Adrenal gland (tissue), 12 donors: Measurements from ENCODE around the gene AP2A1. TPM values are rescaled to one million over a fixed set of nuclear protein-coding genes. Genes with fewer than 3 reads are reported as not detected.

Source experiments
- DNase-seq, 7 donors: peaks; one replicate each; pipeline ENCODE4 v3.0.0-alpha.2; 2019 to 2020
- H3K27ac ChIP-seq, 5 donors: fragments of 200-600 bp; sonication (generic) in 4 of 5; 1 replicate in 3 of 5; 2 replicates in 2 of 5; pipeline versions ENCODE4 v1.5.1 to v1.8.0; 2016 to 2020; ENCODE audit warnings: mild to moderate bottlenecking in 1 of 5
- H3K27me3 ChIP-seq: fragments of 200-600 bp; 2 replicates; pipeline ENCODE4 v1.8.0; 2021
- H3K36me3 ChIP-seq, 2 donors: fragments of 200-600 bp; replicated peaks in 1 of 2; 1 replicate in 1 of 2; 2 replicates in 1 of 2; pipeline versions ENCODE4 v1.5.1 to v1.8.0; 2018 to 2022
- H3K4me1 ChIP-seq, 2 donors: fragments of 200-600 bp; replicated peaks in 1 of 2; 1 replicate in 1 of 2; 2 replicates in 1 of 2; pipeline versions ENCODE4 v1.5.1 to v1.8.0; 2018 to 2021
- H3K4me3 ChIP-seq, 4 donors: fragments of 200-600 bp; sonication (generic) in 3 of 4; one replicate each; pipeline ENCODE4 v1.5.1; 2016 to 2018
- H3K9me3 ChIP-seq, 3 donors: fragments of 200-600 bp; sonication (generic) in 1 of 3; replicated peaks in 1 of 3; 1 replicate in 2 of 3; 2 replicates in 1 of 3; pipeline versions ENCODE4 v1.5.1 to v1.8.0; 2016 to 2021
- POLR2A ChIP-seq, 2 donors: fragments of 450-650 bp; IDR thresholded peaks; one replicate each; pipeline ENCODE4 v1.6.1; 2017; ENCODE audit warnings: antibody characterized with exemption in 2 of 2, mild to moderate bottlenecking in 2 of 2, moderate library complexity in 1 of 2
- WGBS, 4 donors: extraction: QIAGEN DNeasy Blood & Tissue Kit in 2 of 4; methylation state at CpG; one replicate each; pipeline versions ENCODE4 v1.1.5 to v1.1.7; 2013 to 2017; 5-methylcytosine and 5-hydroxymethylcytosine counted together
- intact Hi-C, 2 donors: fragments of 100-400 bp; cut with DNase I; formaldehyde crosslinking; loops; one replicate each; pipeline versions ENCODE4 v1.14.1 to v1.15.0; 2022 to 2023
- polyA plus RNA-seq, 3 donors: library from polyadenylated mRNA; stranded (reverse); fragments of 200-250 nt in 2 of 3; fragments of 350-450 nt in 1 of 3; fragmentation: Illumina TruSeq in 1 of 3; extraction: RNeasy Lipid Tissue Mini Kit (QIAGEN cat#74804) in 1 of 3; gene quantifications; one replicate each; pipeline ENCODE4 v1.2.3, GENCODE V29; 2013 to 2014
- total RNA-seq, 9 donors: library from RNA; depleted of rRNA in 4 of 9; stranded (reverse); fragments of >200 nt in 4 of 9; fragments of 120-200 nt in 1 of 9; fragmentation: NEBNext Ultra II Directional in 1 of 9; extraction: Animal tissue kit (Norgen Biotek cat#: 25700) in 1 of 9; gene quantifications; one replicate each; pipeline versions ENCODE4 v1.1.0 to v1.2.4, GENCODE V29; 2013 to 2023
- TF ChIP-seq, protein P1 (sequence below), 6 experiments: fragments of 450-650 bp in 4 of 6; fragments of 200-600 bp in 2 of 6; sonication (generic) in 1 of 6; IDR thresholded peaks; 1 replicate in 5 of 6; 2 replicates in 1 of 6; pipeline versions ENCODE4 v1.5.1 to v1.8.0; 2016 to 2021; ENCODE audit warnings: antibody characterized with exemption in 6 of 6, mild to moderate bottlenecking in 2 of 6, moderate library complexity in 1 of 6
- donor health status: healthy with polysubstance abuse.
- donor health status: Bipolar disorder and iron deficiency.
- donor health status: DM: yes; HTN: yes; CAD: no.
- donor health status: DM: no; HTN: no; CAD: no.
- donor health status: DM: no; HTN: no; CAD: no.
- donor health status: DM: yes; HTN: yes; CAD: no.

Gene AP2A1
- total and polyA plus RNA-seq, 12 donors, result 59.8 to 455 (median 239) TPM

DNA sequence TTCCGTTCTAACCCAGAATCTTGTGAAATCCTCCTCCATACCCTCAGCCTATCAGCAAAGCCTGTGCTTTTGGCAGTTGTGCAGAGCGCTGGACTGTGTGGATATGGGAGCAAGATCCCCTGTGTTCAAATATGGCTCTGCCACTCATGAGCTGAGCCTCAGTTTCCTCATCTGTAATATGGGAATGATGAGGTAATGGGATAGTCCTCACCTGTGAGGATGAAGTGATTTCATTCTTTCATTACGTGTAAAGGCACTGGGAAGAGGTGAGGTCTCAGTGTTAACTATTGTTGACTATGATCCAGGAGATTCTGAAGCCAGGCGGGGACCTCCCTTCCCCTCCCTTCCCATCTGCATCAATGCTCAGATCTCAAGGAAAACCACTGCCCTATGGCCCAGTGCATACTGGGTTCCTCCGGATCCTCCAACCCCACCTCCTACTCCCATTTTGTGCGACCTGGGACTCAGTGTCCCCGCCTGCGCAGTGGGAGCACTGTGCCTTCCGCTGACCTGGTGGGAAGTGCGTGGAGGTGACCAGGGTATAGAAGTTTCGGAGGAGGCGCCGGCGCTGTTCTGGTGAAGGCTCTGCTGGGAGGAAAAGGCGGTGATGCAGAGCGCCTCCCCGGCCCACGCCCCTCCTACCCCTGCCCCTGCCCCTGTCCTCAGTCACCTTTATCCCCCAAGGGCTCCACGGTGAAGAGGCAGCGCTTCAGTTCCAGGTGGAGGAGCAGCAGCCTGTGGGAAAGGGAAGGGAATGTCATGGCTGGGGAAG is 41.3 kb downstream of the AP2A1 start:
- DNase-seq, result no peak
- H3K27me3 ChIP-seq, result no peaks in the 10 kb centered on the region
- peak overlapping the region; percentile 6 to 94 (median 93) for H3K27ac ChIP-seq
- H3K36me3 ChIP-seq, result peaks cover 0 to 24% of the 10 kb centered on the region in 2 donors
- TF ChIP-seq, protein P1, sequence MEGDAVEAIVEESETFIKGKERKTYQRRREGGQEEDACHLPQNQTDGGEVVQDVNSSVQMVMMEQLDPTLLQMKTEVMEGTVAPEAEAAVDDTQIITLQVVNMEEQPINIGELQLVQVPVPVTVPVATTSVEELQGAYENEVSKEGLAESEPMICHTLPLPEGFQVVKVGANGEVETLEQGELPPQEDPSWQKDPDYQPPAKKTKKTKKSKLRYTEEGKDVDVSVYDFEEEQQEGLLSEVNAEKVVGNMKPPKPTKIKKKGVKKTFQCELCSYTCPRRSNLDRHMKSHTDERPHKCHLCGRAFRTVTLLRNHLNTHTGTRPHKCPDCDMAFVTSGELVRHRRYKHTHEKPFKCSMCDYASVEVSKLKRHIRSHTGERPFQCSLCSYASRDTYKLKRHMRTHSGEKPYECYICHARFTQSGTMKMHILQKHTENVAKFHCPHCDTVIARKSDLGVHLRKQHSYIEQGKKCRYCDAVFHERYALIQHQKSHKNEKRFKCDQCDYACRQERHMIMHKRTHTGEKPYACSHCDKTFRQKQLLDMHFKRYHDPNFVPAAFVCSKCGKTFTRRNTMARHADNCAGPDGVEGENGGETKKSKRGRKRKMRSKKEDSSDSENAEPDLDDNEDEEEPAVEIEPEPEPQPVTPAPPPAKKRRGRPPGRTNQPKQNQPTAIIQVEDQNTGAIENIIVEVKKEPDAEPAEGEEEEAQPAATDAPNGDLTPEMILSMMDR (IDR thresholded peaks at IDR 0.05), result no peak
- no peak for TF ChIP-seq POLR2A (IDR thresholded peaks at IDR 0.05)
- no peaks in the 10 kb centered on the region for H3K9me3 ChIP-seq
- WGBS, 4 donors, result 68 to 84% (median 77%) methylated on average over 10 to 20 of the region's 20 CpGs
- peaks cover 11 to 27% of the 10 kb centered on the region in 2 donors for H3K4me1 ChIP-seq
- intact Hi-C loops, result loop anchor here in 1 of 2 donors (10.0 kb wide), 1 partner anchor 53 kb away; no protein-coding TSS in a partner anchor
- H3K4me3 ChIP-seq, result peak overlapping the region in 1 of 4 donors; percentile 77

DNA sequence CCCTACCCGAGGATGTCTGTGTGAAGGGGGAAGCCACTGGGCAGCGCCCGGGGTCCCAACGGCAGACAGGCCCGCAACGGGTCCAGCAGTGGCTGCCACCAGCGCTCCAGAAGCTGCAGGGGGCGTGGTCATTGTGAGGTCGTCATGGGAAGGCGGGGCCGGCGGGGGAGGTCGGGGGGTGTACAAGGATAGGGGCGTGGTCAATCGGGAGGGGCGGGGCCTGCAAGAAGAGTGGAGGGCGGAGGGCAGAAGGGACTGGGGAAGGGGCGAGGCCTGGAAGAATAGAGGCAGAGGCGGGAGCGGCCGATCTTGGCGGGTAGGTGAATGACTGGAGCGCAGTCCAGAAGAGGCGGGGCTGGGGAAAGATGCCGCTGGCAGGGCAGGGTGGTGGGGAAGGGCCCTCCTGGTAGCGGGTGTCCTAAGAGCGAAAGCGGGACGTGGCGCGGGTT is 41.9 kb downstream of the AP2A1 start:
- WGBS, 4 donors, result 1 to 3% (median 2%) methylated on average over 19 to 31 of the region's 31 CpGs
- TF ChIP-seq, protein P1 (IDR thresholded peaks at IDR 0.05), result no peak
- peak in 1 of 2 donors; percentile 83 for TF ChIP-seq POLR2A (IDR thresholded peaks at IDR 0.05)

DNA sequence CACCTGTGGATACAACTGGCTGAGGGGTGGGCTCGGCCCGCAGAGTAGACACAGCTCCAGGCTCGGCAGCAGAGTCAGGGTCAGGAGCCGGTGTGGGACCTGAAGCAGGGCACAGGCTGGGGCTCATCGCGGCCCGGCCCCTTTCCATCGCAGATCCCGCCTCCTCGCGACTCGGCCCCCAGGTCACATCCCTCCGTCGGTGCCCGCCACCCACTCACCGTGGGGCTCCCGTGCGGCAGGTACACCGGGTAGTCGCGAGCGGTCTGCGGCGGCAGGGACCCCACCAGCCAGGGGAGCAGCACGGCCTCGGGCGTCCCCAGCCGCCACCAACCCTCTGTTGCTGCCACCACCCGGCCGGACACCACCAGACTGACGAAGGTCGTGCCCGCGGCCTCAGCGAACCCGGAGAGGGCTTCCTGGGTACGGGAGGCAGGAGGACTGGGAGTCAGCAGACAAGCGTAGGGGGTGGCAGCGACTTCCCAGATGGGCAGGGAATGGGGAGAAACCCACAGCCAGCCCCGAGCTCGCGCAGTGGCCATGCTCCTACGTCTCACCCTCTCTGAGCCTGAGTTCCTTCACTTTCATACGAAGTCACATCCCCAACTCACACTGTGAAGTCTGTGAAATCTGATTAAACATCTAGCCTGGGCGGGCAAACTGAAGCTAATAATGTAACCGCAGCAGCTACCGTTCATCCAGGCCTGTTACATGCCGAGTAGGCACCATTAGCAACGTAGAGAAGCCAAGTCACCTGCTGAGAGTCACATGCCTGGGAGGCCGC is 42.5 kb downstream of the AP2A1 start:
- H3K27ac ChIP-seq, result peak overlapping the region; percentile 70 to 94 (median 93)
- peak; percentile 75 to 86 (median 82) for DNase-seq
- TF ChIP-seq POLR2A (IDR thresholded peaks at IDR 0.05), result peak; percentile 9 to 76
- TF ChIP-seq, protein P1 (IDR thresholded peaks at IDR 0.05), result peak in 3 of 6 experiments; percentile 8 to 18 (median 16)
- 5 to 24% (median 11%) methylated on average over 3 to 50 of the region's 50 CpGs for WGBS, 4 donors
- peak overlapping the region; percentile 12 to 77 (median 58) for H3K4me3 ChIP-seq
- H3K36me3 ChIP-seq, result peaks cover 0 to 14% of the 10 kb centered on the region in 2 donors
- H3K9me3 ChIP-seq, result no peaks in the 10 kb centered on the region
- intact Hi-C loops, result loop anchor here in 1 of 2 donors (10.0 kb wide), 1 partner anchor 55 kb away; no protein-coding TSS in a partner anchor
- peaks cover 11 to 31% of the 10 kb centered on the region in 2 donors for H3K4me1 ChIP-seq
- H3K27me3 ChIP-seq, result no peaks in the 10 kb centered on the region

More for the DNA sequence above, 41.9 kb downstream of the AP2A1 start:
- Histone ChIP-seq H3K27me3 (no peaks in the 10 kb centered on the region), H3K4me3 (peak overlapping the region; percentile 12 to 77 (median 58)), H3K9me3 (no peaks in the 10 kb centered on the region), H3K36me3 (peaks cover 0 to 17% of the 10 kb centered on the region in 2 donors), H3K27ac (peak overlapping the region; percentile 70 to 94 (median 93)), H3K4me1 (peaks cover 11 to 25% of the 10 kb centered on the region in 2 donors)
- intact Hi-C loops, result loop anchor here in 1 of 2 donors (10.0 kb wide), 1 partner anchor 54 kb away; no protein-coding TSS in a partner anchor
- DNase-seq, result peak; percentile 97 to 99 (median 98)
